H9 (cell line): ENCODE data around the gene RIC8A. TPM values are rescaled to one million over a fixed set of nuclear protein-coding genes. Genes with fewer than 3 reads are reported as not detected.

ENCODE experiments used
- DNase-seq: peaks from one replicate; pipeline ENCODE4 v3.0.0-alpha.2; 2017
- H2AFZ ChIP-seq: one replicate; pipeline ENCODE4 v1.6.1; 2013; ENCODE audit warnings: mild to moderate bottlenecking, low read length, control low read depth, moderate library complexity
- H2AK5ac ChIP-seq: 2 replicates; pipeline ENCODE4 v1.6.1; 2013; ENCODE audit warnings: low read length, control low read depth, mixed read lengths; ENCODE audit not compliant: insufficient read length
- H2BK120ac ChIP-seq: one replicate; pipeline ENCODE4 v1.6.1; 2013; ENCODE audit warnings: low read depth, mild to moderate bottlenecking, low read length, control low read depth, inconsistent platforms; ENCODE audit not compliant: poor library complexity, severe bottlenecking
- H2BK12ac ChIP-seq: 2 replicates; pipeline ENCODE4 v1.6.1; 2013; ENCODE audit warnings: low read length, control low read depth, mixed read lengths, low read depth; ENCODE audit not compliant: insufficient read length
- H2BK15ac ChIP-seq: 2 replicates; pipeline ENCODE4 v1.6.1; 2013; ENCODE audit warnings: low read depth, low read length, control low read depth
- H2BK20ac ChIP-seq: one replicate; pipeline ENCODE4 v1.6.1; 2013; ENCODE audit warnings: low read depth, mild to moderate bottlenecking, low read length, control low read depth, inconsistent platforms; ENCODE audit not compliant: poor library complexity, severe bottlenecking
- H2BK5ac ChIP-seq: 2 replicates; pipeline ENCODE4 v1.6.1; 2013; ENCODE audit warnings: low read length, control low read depth, mixed read lengths; ENCODE audit not compliant: insufficient read length
- H3K14ac ChIP-seq: 2 replicates; pipeline ENCODE4 v1.6.1; 2013; ENCODE audit warnings: low read length, control low read depth; ENCODE audit not compliant: insufficient read depth
- H3K18ac ChIP-seq: 2 replicates; pipeline ENCODE4 v1.6.1; 2013; ENCODE audit warnings: low read depth, mild to moderate bottlenecking, mixed read lengths, low read length, control low read depth; ENCODE audit not compliant: insufficient read length
- H3K23ac ChIP-seq: 2 replicates; pipeline ENCODE4 v1.6.1; 2013; ENCODE audit warnings: low read length, control low read depth, mixed read lengths, low read depth; ENCODE audit not compliant: insufficient read length
- H3K23me2 ChIP-seq: 2 replicates; pipeline ENCODE4 v1.6.1; 2013; ENCODE audit warnings: low read depth, mild to moderate bottlenecking, mixed read lengths, low read length, control low read depth; ENCODE audit not compliant: insufficient read length, poor library complexity, severe bottlenecking
- H3K27ac ChIP-seq: 2 replicates; pipeline ENCODE4 v1.5.1; 2013; ENCODE audit warnings: low read length, control low read depth, mixed read lengths, low read depth; ENCODE audit not compliant: insufficient read length
- H3K27me3 ChIP-seq: 2 replicates; pipeline ENCODE4 v1.6.1; 2013; ENCODE audit warnings: low read length, control low read depth, inconsistent platforms; ENCODE audit not compliant: insufficient read depth
- H3K4ac ChIP-seq: 2 replicates; pipeline ENCODE4 v1.6.1; 2013; ENCODE audit warnings: low read depth, mild to moderate bottlenecking, control low read depth, inconsistent platforms, low read length, moderate library complexity
- H3K4me1 ChIP-seq: 2 replicates; pipeline ENCODE4 v1.6.1; 2013; ENCODE audit warnings: low read length, control low read depth, inconsistent platforms; ENCODE audit not compliant: insufficient read depth
- H3K4me2 ChIP-seq: 2 replicates; pipeline ENCODE4 v1.6.1; 2013; ENCODE audit warnings: low read length, control low read depth, mixed read lengths; ENCODE audit not compliant: insufficient read length, insufficient read depth
- H3K56ac ChIP-seq: 2 replicates; pipeline ENCODE4 v1.6.1; 2013; ENCODE audit warnings: low read depth, mild to moderate bottlenecking, mixed read lengths, low read length, control low read depth; ENCODE audit not compliant: insufficient read length
- H3K79me1 ChIP-seq: 2 replicates; pipeline ENCODE4 v1.6.1; 2013; ENCODE audit warnings: low read depth, mild to moderate bottlenecking, moderate library complexity, low read length, control low read depth, inconsistent platforms; ENCODE audit not compliant: insufficient read depth, poor library complexity, severe bottlenecking
- H3K79me2 ChIP-seq: 2 replicates; pipeline ENCODE4 v1.6.1; 2013; ENCODE audit warnings: low read length, control low read depth, inconsistent platforms; ENCODE audit not compliant: insufficient read depth
- H3K9ac ChIP-seq: 2 replicates; pipeline ENCODE4 v1.6.1; 2013; ENCODE audit warnings: low read length, control low read depth, mixed read lengths; ENCODE audit not compliant: insufficient read length; ENCODE audit errors: extremely low read depth
- H3K9me3 ChIP-seq: one replicate; pipeline ENCODE4 v1.6.1; 2013; ENCODE audit warnings: low read depth, low read length, inconsistent platforms; ENCODE audit not compliant: control insufficient read depth
- H3T11ph ChIP-seq: one replicate; pipeline ENCODE4 v1.6.1; 2013; ENCODE audit warnings: mild to moderate bottlenecking, low read length, control low read depth, inconsistent platforms
- H4K20me1 ChIP-seq: one replicate; pipeline ENCODE4 v1.6.1; 2013; ENCODE audit not compliant: control insufficient read depth, insufficient read length, insufficient read depth
- H4K5ac ChIP-seq: 2 replicates; pipeline ENCODE4 v1.6.1; 2013; ENCODE audit warnings: low read depth, mild to moderate bottlenecking, mixed read lengths, low read length, control low read depth; ENCODE audit not compliant: insufficient read length
- H4K8ac ChIP-seq: replicated peaks from 2 replicates; pipeline ENCODE4 v1.6.1; 2013; ENCODE audit warnings: low read length, control low read depth, mixed read lengths, low read depth; ENCODE audit not compliant: insufficient read length
- H4K91ac ChIP-seq: 2 replicates; pipeline ENCODE4 v1.6.1; 2013; ENCODE audit warnings: low read depth, mild to moderate bottlenecking, moderate library complexity, mixed read lengths, low read length, control low read depth; ENCODE audit not compliant: insufficient read length
- H3K27ac Mint-ChIP-seq, 3 experiments: 2 replicates in 2 of 3; 3 replicates in 1 of 3; pipeline ENCODE4 v1.8.0; 2020 to 2021; ENCODE audit warnings: mixed read lengths in 3 of 3, mild to moderate bottlenecking in 1 of 3, moderate library complexity in 1 of 3
- H3K27me3 Mint-ChIP-seq: 2 replicates; pipeline ENCODE4 v1.8.0; 2021; ENCODE audit warnings: low read depth, mild to moderate bottlenecking, moderate library complexity, mixed read lengths
- H3K36me3 Mint-ChIP-seq, 3 experiments: 2 replicates in 2 of 3; 3 replicates in 1 of 3; pipeline ENCODE4 v1.8.0; 2020 to 2021; ENCODE audit warnings: low read depth in 3 of 3, mixed read lengths in 3 of 3; ENCODE audit not compliant: insufficient read depth in 1 of 3
- H3K4me1 Mint-ChIP-seq, 2 experiments: 2 replicates each; pipeline ENCODE4 v1.8.0; 2020; ENCODE audit warnings: mixed read lengths in 2 of 2
- H3K4me3 Mint-ChIP-seq, 2 experiments: 2 replicates in 1 of 2; 3 replicates in 1 of 2; pipeline ENCODE4 v1.8.0; 2020 to 2021; ENCODE audit warnings: mild to moderate bottlenecking in 2 of 2, mixed read lengths in 2 of 2, moderate library complexity in 1 of 2
- H3K9me3 Mint-ChIP-seq, 2 experiments: 2 replicates in 1 of 2; 3 replicates in 1 of 2; pipeline ENCODE4 v1.8.0; 2020; ENCODE audit warnings: mild to moderate bottlenecking in 2 of 2, mixed read lengths in 2 of 2, moderate library complexity in 1 of 2
- CTCF ChIP-seq: fragments of 200-600 bp; sonication (generic); conservative IDR thresholded peaks from 3 replicates; pipeline ENCODE4 v1.8.0; 2021; ENCODE audit warnings: antibody characterized with exemption, mild to moderate bottlenecking
- WGBS: extraction: QIAGEN DNeasy Blood & Tissue Kit; methylation state at CpG from one replicate; pipeline ENCODE4 v1.1.7; 2013; ENCODE audit warnings: missing lambda C conversion rate, low lambda C conversion rate, mixed read lengths; ENCODE audit not compliant: insufficient read length; ENCODE audit errors: extremely low coverage; 5-methylcytosine and 5-hydroxymethylcytosine counted together
- total RNA-seq: library from RNA; stranded (reverse); gene quantifications from 2 replicates; pipeline ENCODE4 v1.2.1, GENCODE V29; 2021

Gene RIC8A
- total RNA-seq, 1 experiment from 2014 or later, result 94.9 TPM

GRCh38 chr11:211741-212140, 4.2 kb downstream of the RIC8A start:
- WGBS, result no CpG with 5 or more reads among the region's 9 CpGs
- Histone ChIP-seq H4K91ac (no peak overlapping the region), H3K27ac (no peak overlapping the region), H3K4me1 (no peaks in the 10 kb centered on the region), H3K27me3 (no peaks in the 10 kb centered on the region), H4K20me1 (no peaks in the 10 kb centered on the region), H3K14ac (no peak overlapping the region), H2BK12ac (no peak overlapping the region), H3K9me3 (no peaks in the 10 kb centered on the region), H3K23me2 (peaks cover 17% of the 10 kb centered on the region), H3K9ac (no peak overlapping the region), H2AFZ (no peak overlapping the region), H3K4me2 (no peak overlapping the region), H2BK20ac (no peak overlapping the region), H3K56ac (no peak overlapping the region), H3T11ph (no peak overlapping the region), H3K18ac (no peak overlapping the region), H2AK5ac (no peak overlapping the region), H3K4ac (no peak overlapping the region), H4K8ac (no peak overlapping the region), H4K5ac (no peak overlapping the region), H3K79me1 (no peaks in the 10 kb centered on the region), H2BK5ac (no peak overlapping the region), H2BK120ac (no peak overlapping the region), H3K23ac (no peak overlapping the region), H2BK15ac (no peak overlapping the region), H3K79me2 (no peaks in the 10 kb centered on the region; the same call in 1 of the 2 replicates)
- Mint-ChIP-seq H3K4me3 (no peak overlapping the region; a peak in 1 of 5 replicates), H3K9me3 (no peaks in the 10 kb centered on the region), H3K4me1 (peaks cover 0 to 9% of the 10 kb centered on the region in 2 experiments; a peak in 3 of 4 replicates), H3K27ac (no peak overlapping the region; a peak in 1 of 7 replicates), H3K27me3 (no peaks in the 10 kb centered on the region), H3K36me3 (peaks cover 28 to 69% (median 62%) of the 10 kb centered on the region in 3 experiments)
- no peak for TF ChIP-seq CTCF
- no peak for DNase-seq
